DND-41 (cell line): ENCODE results near the gene VGLL1.

Experiments used
- ATAC-seq: fragments of 200-7000 bp; cut with Tn5 transposase; 3 replicates; pipeline ENCODE4 v1.9.1; 2021; ENCODE audit warnings: low read depth; ENCODE audit not compliant: insufficient read depth
- DNase-seq: peaks from one replicate; pipeline ENCODE4 v3.0.0-alpha.2; 2020
- H2AFZ ChIP-seq: 2 replicates; pipeline ENCODE4 v1.6.0; 2012; ENCODE audit warnings: low read depth, low read length
- H3K27ac ChIP-seq: 2 replicates; pipeline ENCODE4 v1.5.1; 2012; ENCODE audit warnings: low read length, inconsistent platforms
- H3K27me3 ChIP-seq: fragments of 200-600 bp; sonication (generic); 2 replicates; pipeline ENCODE4 v1.6.0; 2012; ENCODE audit warnings: low read length, mild to moderate bottlenecking, inconsistent platforms; ENCODE audit not compliant: insufficient read depth, poor library complexity
- H3K36me3 ChIP-seq: 2 replicates; pipeline ENCODE4 v1.5.1; 2012; ENCODE audit warnings: low read length, inconsistent platforms; ENCODE audit not compliant: insufficient read depth
- H3K4me1 ChIP-seq: 2 replicates; pipeline ENCODE4 v1.5.1; 2012; ENCODE audit warnings: mild to moderate bottlenecking, low read length; ENCODE audit not compliant: insufficient read depth
- H3K4me2 ChIP-seq: 2 replicates; pipeline ENCODE4 v1.6.0; 2012; ENCODE audit warnings: mild to moderate bottlenecking, moderate library complexity, low read length, inconsistent platforms; ENCODE audit not compliant: insufficient read depth
- H3K4me3 ChIP-seq, 2 experiments: fragments of 200-600 bp in 1 of 2; shearing (Covaris generic) in 1 of 2; 2 replicates each; pipeline ENCODE4 v1.5.1; 2012 to 2016; ENCODE audit warnings: inconsistent platforms in 2 of 2, low read length in 2 of 2, mild to moderate bottlenecking in 2 of 2, low read depth in 1 of 2, moderate library complexity in 1 of 2
- H3K79me2 ChIP-seq: 2 replicates; pipeline ENCODE4 v1.6.0; 2012; ENCODE audit warnings: low read length, inconsistent platforms; ENCODE audit not compliant: insufficient read depth
- H3K9ac ChIP-seq: 2 replicates; pipeline ENCODE4 v1.6.0; 2012; ENCODE audit warnings: low read depth, mild to moderate bottlenecking, inconsistent platforms, low read length, moderate library complexity
- H3K9me3 ChIP-seq: 2 replicates; pipeline ENCODE4 v1.5.1; 2012; ENCODE audit warnings: low read length, moderate library complexity, mild to moderate bottlenecking, inconsistent platforms; ENCODE audit not compliant: insufficient read depth, severe bottlenecking
- H4K20me1 ChIP-seq: 2 replicates; pipeline ENCODE4 v1.6.0; 2012; ENCODE audit warnings: low read length; ENCODE audit not compliant: insufficient read depth
- CTCF ChIP-seq: IDR thresholded peaks from 2 replicates; pipeline ENCODE4 v1.5.1; 2012; ENCODE audit warnings: borderline replicate concordance, low read length, moderate library complexity, mild to moderate bottlenecking; ENCODE audit not compliant: poor library complexity, severe bottlenecking; ENCODE audit errors: extremely low read depth
- EZH2 ChIP-seq: IDR thresholded peaks from 3 replicates; pipeline ENCODE4 v1.6.1; 2012; ENCODE audit warnings: borderline replicate concordance, low read depth, mild to moderate bottlenecking, moderate library complexity, low read length, inconsistent platforms; ENCODE audit not compliant: severe bottlenecking

VGLL1 gene

GRCh38 chrX:136598631-136599030, 66.6 kb downstream of the VGLL1 start:
- Histone ChIP-seq H3K4me2 (no peak overlapping the region), H3K27me3 (no peaks in the 10 kb centered on the region), H2AFZ (no peak overlapping the region), H3K36me3 (no peaks in the 10 kb centered on the region), H3K9ac (no peak overlapping the region), H3K27ac (no peak overlapping the region), H3K79me2 (no peaks in the 10 kb centered on the region), H3K4me3 (no peak overlapping the region), H3K4me1 (no peaks in the 10 kb centered on the region), H4K20me1 (no peaks in the 10 kb centered on the region), H3K9me3 (no peaks in the 10 kb centered on the region)
- ATAC-seq: no peak
- no peak for TF ChIP-seq EZH2
- no peak for TF ChIP-seq CTCF
- DNase-seq: no peak

- Histone ChIP-seq H2AFZ (no peak overlapping the region), H3K9ac (no peak overlapping the region), H3K4me1 (no peaks in the 10 kb centered on the region), H3K27me3 (no peaks in the 10 kb centered on the region), H3K79me2 (no peaks in the 10 kb centered on the region), H3K9me3 (no peaks in the 10 kb centered on the region), H4K20me1 (no peaks in the 10 kb centered on the region), H3K27ac (no peak overlapping the region), H3K36me3 (no peaks in the 10 kb centered on the region), H3K4me3 (no peak overlapping the region), H3K4me2 (no peak overlapping the region)
- ATAC-seq (no peak), DNase-seq (no peak)
- TF ChIP-seq EZH2: no peak
- TF ChIP-seq CTCF: no peak
Measured at GRCh38 chrX:136600059-136600458, 68.0 kb downstream of the VGLL1 start.
